Activated naive CD4-positive, alpha-beta T cell treated with Interleukin-2 at 50 U/mL for 16 hours (primary cell): ENCODE measurements around the gene RPS6KB2.
"Not testable (repeated sequence)": the region's sequence is repeated elsewhere in the genome, so short reads cannot be mapped to it uniquely, and the experiment has no call there.

Experiments
- DNase-seq: peaks from one replicate; pipeline ENCODE4 v3.0.0-alpha.2; 2020

The RPS6KB2 gene

DNA sequence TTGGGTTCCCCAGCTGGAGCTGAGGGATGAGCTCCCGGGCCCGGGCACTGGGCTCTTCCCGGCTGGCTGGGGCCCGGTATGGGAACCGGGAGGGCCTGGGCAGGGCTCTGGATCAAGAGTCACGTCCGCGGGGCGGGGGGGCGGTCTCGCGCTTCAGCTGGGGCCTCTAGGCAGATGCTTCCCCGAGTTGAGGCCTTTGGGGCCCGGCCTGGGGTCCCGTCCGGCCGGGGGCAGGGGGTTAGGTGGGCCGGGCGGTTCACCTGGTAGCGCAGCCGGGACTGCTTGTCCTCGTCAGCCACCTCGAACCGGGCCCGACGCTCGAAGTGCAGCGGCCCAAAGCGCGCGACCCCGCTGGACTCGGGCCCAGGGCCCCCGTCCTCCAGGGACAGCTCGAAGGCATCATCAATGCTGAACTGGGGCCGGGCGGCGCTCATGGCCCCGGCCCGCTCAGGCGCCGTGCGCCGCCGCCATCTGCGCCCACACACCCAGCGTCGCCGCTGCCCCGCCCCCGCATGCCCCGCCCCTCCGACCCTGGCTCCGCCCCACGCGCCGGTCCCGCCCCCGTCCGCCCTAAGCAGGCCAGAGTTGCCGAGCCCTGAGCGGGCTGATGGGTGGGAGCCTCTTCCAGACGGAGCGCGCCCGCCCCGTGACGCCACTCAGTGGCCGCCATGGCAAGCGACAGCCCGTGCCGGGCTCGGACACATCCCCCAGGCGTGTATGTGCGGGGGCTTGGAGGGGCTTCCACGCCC, 40.6 kb downstream of the RPS6KB2 start, which contains the start of gene TMEM134:
TMEM134 (minus strand) TSS at position 493 of the 749 bp plus-strand sequence; CDS start at position 434, 59 bp downstream.
- DNase-seq, result peak; percentile 90

DNA sequence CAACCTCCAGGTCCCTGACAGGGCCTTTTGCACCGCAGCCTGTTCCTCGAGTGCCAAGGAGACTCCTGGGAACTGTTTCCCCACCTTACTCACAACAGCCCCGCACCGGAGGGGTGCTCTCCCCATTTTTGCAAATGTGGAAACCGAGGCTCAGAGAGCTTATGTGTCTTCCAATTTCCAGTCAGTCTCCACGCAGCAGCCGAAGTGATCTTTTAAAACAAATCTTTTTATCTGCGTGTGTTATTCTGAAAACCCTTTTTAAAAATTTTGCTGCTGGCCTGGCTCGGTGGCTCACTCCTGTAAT, 41.2 kb downstream of the RPS6KB2 start:
- DNase-seq, result no peak

DNA sequence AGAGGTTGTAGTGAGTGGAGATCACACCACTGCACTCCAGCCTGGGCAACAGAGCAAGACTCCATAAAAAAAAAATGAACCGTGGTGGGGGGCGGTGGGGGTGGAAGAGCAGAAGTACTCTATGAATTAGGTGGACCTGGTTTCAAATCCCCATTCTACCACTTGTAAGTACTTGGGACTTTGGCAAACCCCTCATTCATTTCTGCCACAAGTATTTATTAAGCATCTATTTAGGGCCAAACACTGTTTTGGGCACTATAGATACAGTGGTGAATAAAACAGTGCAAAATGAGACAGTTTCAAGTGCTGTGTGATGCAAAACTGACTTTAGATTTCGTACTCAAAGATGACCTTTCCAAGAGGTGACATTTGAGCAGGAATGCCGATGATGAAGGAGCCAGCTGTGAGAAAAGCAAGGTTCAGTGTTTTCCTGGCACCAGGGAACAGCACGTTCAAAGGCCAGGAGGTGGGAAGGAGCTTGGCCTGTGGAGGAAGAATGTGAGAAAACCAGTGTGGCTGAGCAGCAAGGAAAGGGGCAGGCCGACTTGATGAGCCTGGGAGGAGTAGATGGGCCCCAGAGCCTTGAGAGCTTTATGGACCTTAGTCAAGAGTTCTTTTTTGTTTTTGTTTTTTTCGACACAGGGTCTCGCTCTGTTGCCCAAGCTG, 42.2 kb downstream of the RPS6KB2 start:
- DNase-seq, result no peak

DNA sequence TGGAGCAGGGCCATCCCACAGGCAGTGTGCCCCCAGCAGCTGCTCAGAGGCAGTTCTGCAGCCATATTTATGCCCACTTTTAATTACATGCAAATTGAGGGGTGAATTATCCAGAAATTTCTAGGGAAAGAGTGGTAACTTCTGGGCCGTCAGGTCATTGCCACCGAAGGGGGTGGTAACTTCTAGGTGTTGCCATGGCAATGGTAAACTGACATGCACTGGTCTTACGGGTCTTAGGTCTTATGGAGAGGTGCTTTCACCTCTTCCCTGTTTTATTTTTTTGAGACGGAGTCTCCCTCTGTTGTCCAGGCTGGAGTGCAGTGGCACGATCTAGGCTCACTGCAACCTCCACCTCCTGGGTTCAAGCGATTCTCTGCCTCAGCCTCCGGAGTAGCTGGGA, 44.6 kb downstream of the RPS6KB2 start:
- DNase-seq, result no peak

DNA sequence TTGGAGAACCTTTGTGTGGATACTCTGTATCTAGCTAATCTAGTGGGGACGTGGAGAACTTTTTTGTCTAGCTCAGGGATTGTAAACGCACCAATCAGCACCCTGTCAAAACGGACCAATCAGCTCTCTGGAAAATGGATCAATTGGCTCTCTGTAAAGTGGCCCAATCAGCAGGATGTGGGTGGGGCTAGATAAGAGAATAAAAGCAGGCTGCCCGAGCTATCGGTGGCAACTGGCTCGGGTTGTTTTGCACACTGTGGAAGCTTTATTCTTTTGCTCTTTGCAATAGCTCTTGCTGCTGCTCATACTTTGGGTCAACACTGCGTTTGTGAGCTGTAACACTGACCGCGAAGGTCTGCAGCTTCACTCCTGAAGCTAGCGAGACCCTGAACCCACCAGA, 48.4 kb downstream of the RPS6KB2 start:
- DNase-seq, result not testable (repeated sequence)

DNA sequence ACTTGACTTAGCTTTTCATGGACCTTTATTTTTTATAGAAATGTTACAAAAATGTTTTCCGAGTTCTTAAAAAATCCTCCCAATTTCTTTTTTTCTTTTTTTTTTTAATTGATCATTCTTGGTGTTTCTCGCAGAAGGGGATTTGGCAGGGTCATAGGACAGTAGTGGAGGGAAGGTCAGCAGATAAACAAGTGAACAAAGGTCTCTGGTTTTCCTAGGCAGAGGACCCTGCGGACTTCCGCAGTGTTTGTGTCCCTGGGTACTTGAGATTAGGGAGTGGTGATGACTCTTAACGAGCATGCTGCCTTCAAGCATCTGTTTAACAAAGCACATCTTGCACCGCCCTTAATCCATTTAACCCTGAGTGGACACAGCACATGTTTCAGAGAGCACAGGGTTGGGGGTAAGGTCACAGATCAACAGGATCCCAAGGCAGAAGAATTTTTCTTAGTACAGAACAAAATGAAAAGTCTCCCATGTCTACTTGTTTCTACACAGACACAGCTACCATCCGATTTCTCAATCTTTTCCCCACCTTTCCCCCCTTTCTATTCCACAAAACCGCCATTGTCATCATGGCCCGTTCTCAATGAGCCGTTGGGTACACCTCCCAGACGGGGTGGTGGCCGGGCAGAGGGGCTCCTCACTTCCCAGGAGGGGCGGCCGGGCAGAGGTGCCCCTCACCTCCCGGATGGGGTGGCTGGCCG, 49.2 kb downstream of the RPS6KB2 start:
- not testable (repeated sequence) for DNase-seq

DNA sequence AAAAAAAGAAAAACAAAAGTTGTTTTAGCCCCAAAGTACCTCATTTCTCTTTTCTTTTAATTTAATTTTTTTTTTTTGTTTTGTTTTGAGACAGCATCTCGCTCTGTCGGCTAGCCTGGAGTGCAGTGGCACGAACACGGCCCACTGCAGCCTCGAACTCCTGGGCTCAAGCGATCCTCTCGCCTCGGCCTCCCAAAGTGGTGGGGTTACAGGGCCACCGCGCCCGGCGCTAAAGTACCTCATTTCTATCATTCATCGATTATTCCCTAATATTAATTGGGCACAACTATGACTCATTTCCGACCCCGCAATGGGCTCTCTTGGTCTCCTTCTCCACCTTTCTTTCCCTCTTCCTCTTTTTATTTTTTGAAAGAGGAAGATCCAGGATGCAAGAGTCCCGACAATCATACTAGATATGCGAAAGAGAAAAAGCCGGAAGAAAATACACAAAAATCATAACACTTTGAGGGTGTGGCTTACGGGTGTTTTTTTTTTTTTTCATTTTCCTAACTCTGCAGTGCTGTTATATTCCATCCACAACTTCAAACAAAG, 54.1 kb downstream of the RPS6KB2 start:
- DNase-seq, result no peak

DNA sequence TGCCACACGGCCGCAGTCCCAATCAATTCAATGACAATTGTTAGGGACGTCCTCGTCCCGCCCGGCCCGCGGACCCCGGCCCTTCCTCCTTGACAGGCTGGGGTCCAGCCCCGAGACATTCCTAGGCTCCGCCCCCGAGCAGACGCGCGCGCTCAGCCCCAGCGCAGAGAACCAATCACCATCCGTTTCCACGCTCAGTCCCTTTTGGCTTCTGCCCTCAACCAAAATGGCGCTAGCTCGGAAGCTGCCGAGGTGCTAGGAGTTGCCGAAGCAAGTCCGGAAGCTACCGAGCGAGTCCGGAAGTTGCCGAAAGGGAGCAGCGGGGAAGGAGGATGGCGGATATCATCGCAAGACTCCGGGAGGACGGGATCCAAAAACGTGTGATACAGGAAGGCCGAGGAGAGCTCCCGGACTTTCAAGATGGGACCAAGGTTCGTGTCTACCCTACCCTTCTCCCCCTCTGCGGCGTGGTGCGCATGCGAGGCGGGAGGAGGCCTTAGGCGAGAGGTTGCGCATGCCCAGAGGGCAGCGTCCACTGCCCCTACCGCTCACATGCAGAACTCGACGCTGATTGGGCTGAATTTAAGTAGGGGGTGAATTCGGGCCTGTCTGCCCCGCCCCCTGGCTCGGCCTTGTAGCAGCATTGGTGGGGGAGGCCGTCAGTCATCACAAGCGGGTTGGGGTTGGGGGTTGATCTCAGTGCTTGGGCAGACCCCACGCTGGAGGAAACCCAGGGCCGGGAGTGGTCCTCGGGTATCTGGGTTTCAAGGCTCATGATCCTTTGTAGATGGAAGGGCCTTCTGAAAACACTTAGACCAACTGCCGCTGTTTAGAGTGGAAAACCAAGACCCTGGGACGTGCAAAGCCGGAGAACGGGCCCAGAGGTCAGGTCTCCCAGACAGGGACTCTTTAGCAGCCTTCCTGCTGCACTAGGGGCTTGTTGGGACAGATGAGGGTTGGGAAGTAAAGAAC, 54.8 kb downstream of the RPS6KB2 start, which contains the start of gene AIP:
AIP (plus strand) TSS at position 200 of the 972 bp plus-strand sequence; CDS start at position 333, 133 bp downstream.
- peak; percentile 98 for DNase-seq

DNA sequence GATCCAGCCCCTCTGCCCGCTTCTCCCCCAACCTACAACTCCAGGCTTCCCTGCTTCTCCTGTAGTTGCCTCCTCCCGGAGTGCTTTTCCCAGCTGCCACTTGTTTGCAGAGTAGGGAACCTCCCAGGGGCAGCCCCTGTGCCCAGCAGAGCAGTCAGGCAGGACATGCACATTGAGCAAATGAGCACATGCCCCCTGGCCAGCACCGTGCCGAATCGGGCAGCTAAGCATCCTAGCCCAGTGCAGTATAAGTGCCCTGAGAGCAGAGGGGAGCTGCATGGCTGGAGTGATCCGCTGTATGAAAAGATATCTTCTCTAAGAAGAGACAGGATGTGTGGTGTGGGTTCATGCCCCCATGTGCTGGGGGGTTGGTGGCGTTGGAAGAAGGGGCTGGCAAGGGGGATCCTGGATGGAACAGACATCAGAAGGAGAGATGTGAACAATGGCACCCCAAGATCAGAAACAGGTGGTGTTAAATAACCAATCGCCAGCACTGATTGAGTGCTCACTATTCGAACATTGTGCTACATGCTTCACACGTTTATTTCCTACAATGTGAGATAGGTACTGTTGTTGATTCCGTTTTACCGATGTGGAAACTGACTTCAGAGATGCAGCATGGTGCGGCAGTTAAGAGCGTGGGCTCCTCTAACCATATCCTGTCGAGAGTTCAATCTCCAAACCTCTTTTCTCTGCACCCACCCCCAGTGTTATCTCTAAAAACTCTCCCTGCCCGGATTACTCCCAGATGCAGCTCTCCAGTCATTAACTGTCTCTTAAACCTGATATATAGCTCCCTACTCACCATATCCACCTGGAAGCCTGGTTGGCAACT, 55.8 kb downstream of the RPS6KB2 start:
- DNase-seq, result peak; percentile 56

DNA sequence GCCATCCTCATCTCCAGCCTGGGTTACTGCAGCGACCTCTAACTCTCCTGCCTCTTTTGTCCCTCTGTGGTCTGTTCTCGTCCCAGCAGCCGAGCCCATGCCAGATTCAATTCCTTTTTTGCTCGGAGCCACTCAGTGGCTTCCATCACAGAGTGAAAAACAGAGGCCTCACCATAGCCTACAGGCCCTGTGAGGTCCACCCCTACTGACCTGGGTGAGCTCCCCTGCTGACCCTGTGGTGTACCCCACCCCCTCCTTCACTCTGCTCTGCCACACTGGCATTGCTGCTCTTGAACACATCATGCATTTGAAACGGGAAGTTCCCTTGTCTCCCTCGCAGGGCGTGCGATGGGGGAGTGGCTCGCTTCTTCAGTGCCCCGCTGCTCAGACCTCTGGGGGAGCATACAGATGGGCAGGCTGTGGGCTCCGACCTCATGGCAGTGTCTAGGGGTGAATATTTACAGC, 56.6 kb downstream of the RPS6KB2 start:
- peak; percentile 70 for DNase-seq
